AG04449 (cell line): ENCODE data around the gene CFAP46.

ENCODE experiments used
- CTCF ChIA-PET: fragments of 350-600 bp; formaldehyde crosslinking; extraction: SDS; loops from one replicate; lab custom pipeline; 2021; ENCODE audit warnings: antibody characterized with exemption; lab: Yijun Ruan, JAX
- POLR2A ChIA-PET: fragments of 400-600, 350-600 bp; formaldehyde crosslinking; extraction: SDS; loops from one replicate; lab custom pipeline; 2020; ENCODE audit warnings: antibody characterized with exemption, inconsistent platforms; lab: Yijun Ruan, JAX
- DNase-seq: peaks from one replicate; pipeline ENCODE4 v3.0.0-alpha.2; 2010; ENCODE audit warnings: low read depth, low spot score
- H3K4me3 ChIP-seq: 2 replicates; pipeline ENCODE4 v1.5.1; 2011; ENCODE audit warnings: low read depth, mild to moderate bottlenecking, control low read depth, low read length
- TF ChIP-seq, protein P1 (sequence below): IDR thresholded peaks from one replicate; pipeline ENCODE4 v1.5.1; 2011; ENCODE audit warnings: mild to moderate bottlenecking, moderate library complexity, low read length, control low read depth, inconsistent platforms; ENCODE audit not compliant: insufficient read depth; ENCODE audit errors: missing control alignments

CFAP46 gene

DNA sequence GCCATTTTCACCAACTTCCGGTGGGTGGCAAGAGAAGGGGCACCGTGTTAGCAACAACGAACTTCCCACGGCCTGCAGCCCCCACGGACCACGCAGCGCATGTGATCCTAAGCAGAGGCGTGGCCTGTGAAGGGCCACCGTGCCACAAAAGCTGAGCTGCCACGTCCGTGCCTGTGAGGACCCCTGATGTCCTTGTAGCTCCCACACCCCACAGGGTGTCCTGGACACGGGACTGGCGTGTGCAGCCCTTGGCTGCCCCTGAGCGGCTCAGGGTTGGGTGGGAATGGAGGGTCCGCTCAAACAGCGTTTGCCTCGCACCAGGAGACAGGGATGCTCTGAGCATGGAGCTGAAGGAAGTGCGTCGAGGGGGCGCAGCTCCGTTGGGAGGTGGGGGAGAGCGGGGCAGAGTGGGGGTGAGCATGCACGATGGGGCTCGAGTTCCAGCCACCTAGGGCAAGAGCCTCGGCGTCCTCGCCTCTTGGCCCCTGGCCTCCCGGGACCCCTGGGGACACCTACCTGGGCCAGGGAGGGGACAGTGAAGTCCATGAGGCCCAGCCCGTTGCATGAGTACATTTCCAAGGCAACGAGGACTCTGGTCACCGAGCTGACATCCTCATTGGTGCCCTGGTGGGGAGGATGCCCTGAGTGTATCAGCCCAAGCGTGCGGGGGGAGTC lies 33.6 kb downstream of the CFAP46 start:
- no peak overlapping the region for H3K4me3 ChIP-seq
- POLR2A ChIA-PET = interaction anchor here (0.6 kb wide), 1 partner anchor 11 kb away, joined by 4 read pairs; no protein-coding TSS in a partner anchor
- CTCF ChIA-PET = no interaction called here
- no peak for DNase-seq
- TF ChIP-seq, protein P1, sequence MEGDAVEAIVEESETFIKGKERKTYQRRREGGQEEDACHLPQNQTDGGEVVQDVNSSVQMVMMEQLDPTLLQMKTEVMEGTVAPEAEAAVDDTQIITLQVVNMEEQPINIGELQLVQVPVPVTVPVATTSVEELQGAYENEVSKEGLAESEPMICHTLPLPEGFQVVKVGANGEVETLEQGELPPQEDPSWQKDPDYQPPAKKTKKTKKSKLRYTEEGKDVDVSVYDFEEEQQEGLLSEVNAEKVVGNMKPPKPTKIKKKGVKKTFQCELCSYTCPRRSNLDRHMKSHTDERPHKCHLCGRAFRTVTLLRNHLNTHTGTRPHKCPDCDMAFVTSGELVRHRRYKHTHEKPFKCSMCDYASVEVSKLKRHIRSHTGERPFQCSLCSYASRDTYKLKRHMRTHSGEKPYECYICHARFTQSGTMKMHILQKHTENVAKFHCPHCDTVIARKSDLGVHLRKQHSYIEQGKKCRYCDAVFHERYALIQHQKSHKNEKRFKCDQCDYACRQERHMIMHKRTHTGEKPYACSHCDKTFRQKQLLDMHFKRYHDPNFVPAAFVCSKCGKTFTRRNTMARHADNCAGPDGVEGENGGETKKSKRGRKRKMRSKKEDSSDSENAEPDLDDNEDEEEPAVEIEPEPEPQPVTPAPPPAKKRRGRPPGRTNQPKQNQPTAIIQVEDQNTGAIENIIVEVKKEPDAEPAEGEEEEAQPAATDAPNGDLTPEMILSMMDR = no peak

DNA sequence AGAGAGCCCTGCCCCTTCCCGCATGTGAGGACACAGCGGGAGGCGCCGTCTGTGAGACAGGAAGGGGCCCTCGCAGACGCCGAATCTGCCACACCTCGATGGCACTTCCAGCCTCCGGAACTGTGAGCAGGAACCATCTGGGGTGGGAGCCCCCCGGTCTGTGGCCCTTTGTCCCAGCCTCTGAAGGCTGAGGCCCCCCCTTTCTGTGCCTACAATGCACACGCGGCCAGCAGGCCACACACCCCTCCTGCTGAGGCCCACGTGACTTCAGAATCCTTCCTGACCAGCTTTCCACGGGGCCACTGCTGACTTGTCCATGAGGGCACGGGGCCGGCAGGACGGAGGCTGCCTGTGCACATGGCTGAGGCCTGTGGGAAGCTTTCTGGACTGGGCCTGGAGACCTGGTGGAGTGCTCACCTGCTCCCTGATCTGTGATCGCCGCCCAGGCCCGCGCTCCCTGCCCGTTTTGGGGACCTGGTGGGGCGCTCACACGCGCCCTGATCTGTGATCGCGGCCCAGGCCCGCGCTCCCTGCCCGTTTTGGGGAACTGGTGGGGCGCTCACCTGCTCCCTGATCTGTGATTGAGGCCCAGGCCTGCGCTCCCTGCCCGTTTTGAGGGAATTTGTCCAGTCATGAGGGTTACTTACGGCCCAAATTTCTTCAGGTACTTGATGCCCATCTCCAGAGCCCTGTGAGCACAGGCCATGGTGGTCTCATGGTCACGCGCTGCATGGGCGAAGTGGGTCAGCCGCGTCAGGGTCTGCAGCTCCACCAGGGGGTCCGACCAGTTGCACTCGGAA lies 34.3 kb downstream of the CFAP46 start:
- POLR2A ChIA-PET = no interaction called here
- CTCF ChIA-PET = no interaction called here
- DNase-seq = no peak
- H3K4me3 ChIP-seq = no peak overlapping the region
- TF ChIP-seq, protein P1 = no peak

DNA sequence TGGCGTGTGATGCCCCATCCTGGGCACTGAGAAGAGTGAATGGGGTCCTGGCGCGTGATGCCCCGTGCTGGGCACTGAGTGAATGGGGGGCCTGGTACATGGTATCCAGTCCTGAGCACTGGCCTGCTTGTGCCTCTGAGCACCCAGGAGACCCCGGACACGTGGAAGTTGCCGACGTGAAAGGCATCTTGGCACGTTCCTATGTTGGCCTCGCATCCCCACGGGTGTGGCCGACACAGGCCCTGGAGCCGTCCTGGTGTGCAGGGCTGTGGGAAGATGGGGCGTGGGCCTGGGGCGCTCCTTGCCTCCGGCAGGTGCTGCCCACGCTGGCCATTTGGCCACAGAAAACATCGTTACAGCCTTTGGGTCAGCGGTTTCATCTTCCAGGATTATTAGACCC lies 35.5 kb downstream of the CFAP46 start:
- H3K4me3 ChIP-seq = no peak overlapping the region
- DNase-seq = no peak
- ChIA-PET CTCF (no interaction called here), POLR2A (no interaction called here)
- TF ChIP-seq, protein P1 = no peak

DNA sequence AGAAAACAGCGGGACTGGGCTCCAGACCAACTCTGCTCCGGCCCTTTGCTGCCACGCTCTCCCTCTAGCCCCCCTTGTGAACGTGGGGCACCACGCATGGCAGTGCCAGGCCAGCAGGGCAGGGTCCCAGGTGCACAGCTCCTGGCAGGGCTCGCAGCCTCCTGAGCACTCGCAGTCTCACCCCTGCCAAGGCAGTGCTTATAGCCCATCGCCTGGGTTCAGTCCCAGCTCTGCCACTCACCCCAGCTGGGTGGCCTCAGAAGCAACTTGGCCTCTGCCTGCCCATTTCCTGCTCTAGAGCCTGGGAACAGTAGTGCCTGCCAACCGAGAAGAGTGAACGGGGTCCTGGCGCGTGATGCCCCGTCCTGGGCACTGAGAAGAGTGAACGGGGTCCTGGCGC lies 36.3 kb downstream of the CFAP46 start:
- ChIA-PET CTCF (no interaction called here), POLR2A (no interaction called here)
- H3K4me3 ChIP-seq = no peak overlapping the region
- DNase-seq = no peak
- TF ChIP-seq, protein P1 = no peak

DNA sequence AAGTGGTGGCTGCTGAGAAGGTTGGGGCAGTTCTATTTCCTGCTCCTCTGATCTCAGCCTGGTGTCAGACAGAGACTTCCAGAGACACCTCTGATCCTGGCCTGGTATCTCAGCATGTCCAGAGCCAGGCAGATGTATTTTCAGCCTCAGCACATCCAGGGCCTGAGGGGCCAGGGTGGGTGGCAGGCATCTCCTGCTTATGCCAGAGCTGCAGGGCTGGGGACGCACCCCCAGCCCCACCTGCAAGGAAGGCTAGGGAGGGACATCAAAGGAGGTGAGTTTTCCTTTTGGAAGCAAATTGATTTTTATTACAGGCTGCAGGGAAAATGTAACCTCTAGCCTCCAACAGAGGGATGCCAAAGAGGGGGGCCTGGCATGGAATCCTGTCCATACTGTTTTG lies 36.7 kb downstream of the CFAP46 start:
- ChIA-PET POLR2A (no interaction called here), CTCF (interaction anchor here (2.8 kb wide), 1 partner anchor 12 kb away, joined by 7 read pairs; no protein-coding TSS in a partner anchor)
- H3K4me3 ChIP-seq = no peak overlapping the region
- DNase-seq = no peak
- TF ChIP-seq, protein P1 = no peak
